HG02678 (cell line): ENCODE results near the gene SLC16A8.

Experiments
- ATAC-seq: cut with Tn5 transposase; IDR thresholded peaks from one replicate; pipeline ENCODE4 v1.9.1; 2021; ENCODE audit warnings: mild to moderate bottlenecking, moderate library complexity; ENCODE audit not compliant: unreplicated experiment

The SLC16A8 gene

GRCh38 chr22:38032681-38033521 lies 51.1 kb downstream of the SLC16A8 start:
- no peak for ATAC-seq

GRCh38 chr22:38031491-38031890 lies 52.5 kb downstream of the SLC16A8 start:
- ATAC-seq: no peak

GRCh38 chr22:38030311-38031133 lies 53.5 kb downstream of the SLC16A8 start:
- no peak for ATAC-seq

- ATAC-seq: no peak
Measured at GRCh38 chr22:38029901-38030300, 54.1 kb downstream of the SLC16A8 start.

GRCh38 chr22:38029370-38029769 lies 54.6 kb downstream of the SLC16A8 start:
- no peak for ATAC-seq

- no peak for ATAC-seq
Measured at GRCh38 chr22:38028344-38029130, 55.4 kb downstream of the SLC16A8 start.
